Glomerular endothelial cell (primary cell): ENCODE data around the gene SON. TPM values are rescaled to one million over a fixed set of nuclear protein-coding genes. Genes with fewer than 3 reads are reported as not detected.

Experiments used
- total RNA-seq: library from RNA; depleted of rRNA; stranded (reverse); fragments of >200 nt; gene quantifications from 2 replicates; pipeline ENCODE4 v1.2.3, GENCODE V29; 2015

SON gene
- total RNA-seq, 1 donor from 2014 or later, result 208 TPM

Other genes with a start within 250 kb of the SON start
- 39.6 and 47.9 TPM in 2 replicates for gene IFNAR1, start 218.1 kb upstream of the SON start, total RNA-seq
- gene IFNGR2, start 139.6 kb upstream of the SON start, total RNA-seq, result 85.6 and 91.9 TPM in 2 replicates
- 26.7 and 43.2 TPM in 2 replicates for gene TMEM50B, start 63.1 kb upstream of the SON start, total RNA-seq
- gene DNAJC28, start 51.3 kb upstream of the SON start, total RNA-seq, result 0.24 and 1.8 TPM in 2 replicates
- 52.3 and 89.7 TPM in 2 replicates for gene GART, start 921 bp upstream of the SON start, total RNA-seq
- 13.0 and 17.7 TPM in 2 replicates for gene DONSON, start 45.6 kb downstream of the SON start, total RNA-seq
- gene CRYZL1, start 98.7 kb downstream of the SON start, total RNA-seq, result 22.3 and 27.8 TPM in 2 replicates
- 44.3 and 47.9 TPM in 2 replicates for gene ITSN1, start 99.5 kb downstream of the SON start, total RNA-seq